Small intestine (tissue), 7 donors: ENCODE data around the gene SGO1. TPM values are rescaled to one million over a fixed set of nuclear protein-coding genes. Genes with fewer than 3 reads are reported as not detected.

ENCODE experiments used
- DNase-seq, 2 donors: peaks; one replicate each; pipeline versions ENCODE4 v3.0.0 to v3.0.0-alpha.2; 2013
- FAIRE-seq: peaks from 2 replicates; lab custom pipeline; 2012; peaks lifted over from hg19 to GRCh38; lab: Jason Lieb, UNC
- H3K27ac ChIP-seq, 3 donors: one replicate each; pipeline ENCODE4 v1.5.1; 2013; ENCODE audit warnings: low read length in 2 of 3, mild to moderate bottlenecking in 2 of 3, control low read depth in 1 of 3, inconsistent platforms in 1 of 3, low read depth in 1 of 3, moderate library complexity in 1 of 3
- H3K27me3 ChIP-seq, 3 donors: one replicate each; pipeline ENCODE4 v1.6.1; 2013; ENCODE audit warnings: low read length in 3 of 3, inconsistent platforms in 1 of 3; ENCODE audit not compliant: control insufficient read depth in 3 of 3, insufficient read depth in 3 of 3
- H3K36me3 ChIP-seq, 3 donors: one replicate each; pipeline ENCODE4 v1.6.1; 2013; ENCODE audit warnings: low read length in 3 of 3, inconsistent platforms in 1 of 3, low read depth in 1 of 3, mild to moderate bottlenecking in 1 of 3, moderate library complexity in 1 of 3; ENCODE audit not compliant: control insufficient read depth in 3 of 3, insufficient read depth in 2 of 3
- H3K4me1 ChIP-seq, 3 donors: one replicate each; pipeline ENCODE4 v1.6.1; 2013; ENCODE audit warnings: low read length in 2 of 3, inconsistent platforms in 1 of 3, low read depth in 1 of 3, mild to moderate bottlenecking in 1 of 3, moderate library complexity in 1 of 3; ENCODE audit not compliant: control insufficient read depth in 3 of 3, insufficient read depth in 2 of 3
- H3K4me3 ChIP-seq, 3 donors: one replicate each; pipeline ENCODE4 v1.5.1; 2013; ENCODE audit warnings: low read length in 3 of 3, control low read depth in 1 of 3, inconsistent platforms in 1 of 3, low read depth in 1 of 3, mild to moderate bottlenecking in 1 of 3, moderate library complexity in 1 of 3
- H3K9me3 ChIP-seq, 2 donors: one replicate each; pipeline ENCODE4 v1.6.1; 2013; ENCODE audit warnings: low read depth in 1 of 2, low read length in 1 of 2; ENCODE audit not compliant: control insufficient read depth in 2 of 2, insufficient read depth in 1 of 2
- WGBS, 3 donors: extraction: QIAGEN DNeasy Blood & Tissue Kit; methylation state at CpG; one replicate each; pipeline ENCODE4 v1.1.7; 2013; 5-methylcytosine and 5-hydroxymethylcytosine counted together
- polyA plus RNA-seq, 4 donors: library from polyadenylated mRNA; stranded (reverse) in 3 of 4; unstranded in 1 of 4; fragments of 200-250 nt in 3 of 4; fragments of 120-200 nt in 1 of 4; gene quantifications; one replicate each; pipeline versions ENCODE4 v1.2.1 to v1.2.3, GENCODE V29; 2013
- donor health status: healthy with polysubstance abuse.
- donor health status: control.
- donor health status: control.
- donor health status: Bipolar disorder and iron deficiency.
- donor health status: healthy.

Gene SGO1
- polyA plus RNA-seq, 4 donors, result 1.6 to 5.8 (median 3.6) TPM

DNA sequence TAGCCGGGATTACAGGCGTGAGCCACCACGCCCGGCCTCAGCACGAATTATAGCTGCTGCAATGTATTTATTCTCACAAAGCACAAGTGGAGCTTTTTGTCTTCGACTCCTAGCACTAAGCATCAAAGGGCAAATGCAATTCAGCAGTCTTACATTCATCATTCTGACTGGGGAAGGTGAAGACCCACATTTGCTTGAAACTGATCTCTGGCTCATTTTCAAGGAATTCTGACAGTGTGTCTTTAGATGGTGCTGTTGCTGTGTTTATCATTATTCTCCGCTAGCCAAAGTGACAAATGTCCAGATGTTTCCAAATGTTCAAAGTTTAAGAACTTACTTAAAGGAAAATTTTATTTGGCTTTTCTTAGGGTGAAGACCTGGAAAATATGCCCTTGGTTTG is 55.9 kb downstream of the SGO1 start:
- DNase-seq (no peak), FAIRE-seq (no peak)
- Histone ChIP-seq H3K36me3 (peaks cover 0 to 9% (median 3%) of the 10 kb centered on the region in 3 donors), H3K4me3 (no peak overlapping the region), H3K27me3 (no peaks in the 10 kb centered on the region), H3K9me3 (no peaks in the 10 kb centered on the region), H3K4me1 (no peaks in the 10 kb centered on the region), H3K27ac (no peak overlapping the region)
- 81 to 83% (median 82%) methylated on average over 7 of the region's 7 CpGs for WGBS, 3 donors

DNA sequence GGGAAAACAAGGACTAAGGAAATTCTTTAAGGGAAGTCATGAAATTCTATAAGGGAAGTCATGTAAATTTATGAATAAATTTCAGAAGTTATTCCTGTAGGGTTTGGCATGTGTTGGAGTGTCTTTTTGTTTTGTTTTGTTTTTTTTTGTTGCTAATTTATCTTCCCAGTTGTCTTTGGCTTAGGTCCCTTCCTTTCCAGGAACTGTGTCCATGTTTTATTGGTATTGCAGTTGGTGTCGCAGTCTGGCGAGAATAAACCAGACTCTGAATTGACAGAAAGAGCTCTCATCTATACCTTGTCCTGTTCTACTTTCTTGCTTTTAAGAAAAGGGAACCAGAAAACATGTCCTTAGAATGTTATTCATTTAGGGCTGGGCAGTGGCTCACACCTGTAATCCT is 57.6 kb downstream of the SGO1 start:
- whole genome bisulfite sequencing, 3 donors, result 79 to 96% (median 93%) methylated on average over 2 of the region's 2 CpGs
- no peak overlapping the region for H3K4me3 ChIP-seq
- H3K4me1 ChIP-seq, result no peaks in the 10 kb centered on the region
- no peak overlapping the region for H3K27ac ChIP-seq
- H3K9me3 ChIP-seq, result no peaks in the 10 kb centered on the region
- no peaks in the 10 kb centered on the region for H3K27me3 ChIP-seq
- DNase-seq, result no peak
- no peak for FAIRE-seq
- peaks cover 2 to 12% (median 3%) of the 10 kb centered on the region in 3 donors for H3K36me3 ChIP-seq

DNA sequence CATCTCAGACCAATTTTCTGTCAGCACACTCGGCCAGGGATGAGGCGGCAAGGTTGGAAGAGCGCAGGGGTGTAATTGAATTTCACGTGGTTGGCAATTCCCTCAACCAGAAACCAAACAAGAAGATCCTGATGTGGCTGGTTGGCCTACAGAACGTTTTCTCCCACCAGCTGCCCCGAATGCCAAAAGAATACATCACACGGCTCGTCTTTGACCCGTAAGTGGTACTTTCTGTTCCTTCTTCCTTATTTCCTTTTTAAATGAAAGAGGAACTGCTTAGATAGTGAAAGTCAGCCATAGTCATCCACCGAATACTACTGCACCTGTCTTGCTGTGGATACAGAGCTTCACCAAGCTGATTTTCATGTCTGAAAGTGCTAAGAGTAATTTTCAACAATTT is 60.1 kb downstream of the SGO1 start:
- H3K4me1 ChIP-seq, result no peaks in the 10 kb centered on the region
- DNase-seq (no peak), FAIRE-seq (no peak)
- peaks cover 4 to 14% (median 6%) of the 10 kb centered on the region in 3 donors for H3K36me3 ChIP-seq
- H3K4me3 ChIP-seq, result no peak overlapping the region
- H3K27ac ChIP-seq, result no peak overlapping the region
- 79 to 90% (median 89%) methylated on average over 10 of the region's 10 CpGs for WGBS, 3 donors
- no peaks in the 10 kb centered on the region for H3K9me3 ChIP-seq
- H3K27me3 ChIP-seq, result no peaks in the 10 kb centered on the region

DNA sequence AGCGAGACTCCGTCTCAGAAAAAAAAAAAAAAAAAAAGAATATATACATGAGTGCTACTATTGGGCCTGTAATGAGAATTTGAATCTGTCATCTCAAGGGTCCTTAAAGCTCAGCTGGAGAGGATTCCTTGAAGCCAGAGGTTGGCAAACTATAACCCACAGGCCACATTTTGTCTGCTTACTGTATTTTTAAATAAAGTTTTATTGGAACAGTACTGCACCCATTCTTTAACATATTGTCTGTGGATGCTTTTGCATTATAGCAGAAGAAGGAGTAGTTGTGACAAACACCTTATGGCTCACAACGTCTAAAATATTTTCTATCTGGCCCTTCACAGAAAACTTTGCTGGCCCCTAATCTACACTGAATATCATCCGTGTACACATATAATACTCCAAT is 60.7 kb downstream of the SGO1 start:
- no peak overlapping the region for H3K27ac ChIP-seq
- peaks cover 4 to 14% (median 10%) of the 10 kb centered on the region in 3 donors for H3K36me3 ChIP-seq
- no peak overlapping the region for H3K4me3 ChIP-seq
- WGBS, 3 donors, result 97 to 98% (median 97%) methylated on average over 2 to 4 of the region's 4 CpGs
- H3K9me3 ChIP-seq, result no peaks in the 10 kb centered on the region
- no peaks in the 10 kb centered on the region for H3K27me3 ChIP-seq
- no peaks in the 10 kb centered on the region for H3K4me1 ChIP-seq
- DNase-seq, result no peak
- FAIRE-seq, result no peak

DNA sequence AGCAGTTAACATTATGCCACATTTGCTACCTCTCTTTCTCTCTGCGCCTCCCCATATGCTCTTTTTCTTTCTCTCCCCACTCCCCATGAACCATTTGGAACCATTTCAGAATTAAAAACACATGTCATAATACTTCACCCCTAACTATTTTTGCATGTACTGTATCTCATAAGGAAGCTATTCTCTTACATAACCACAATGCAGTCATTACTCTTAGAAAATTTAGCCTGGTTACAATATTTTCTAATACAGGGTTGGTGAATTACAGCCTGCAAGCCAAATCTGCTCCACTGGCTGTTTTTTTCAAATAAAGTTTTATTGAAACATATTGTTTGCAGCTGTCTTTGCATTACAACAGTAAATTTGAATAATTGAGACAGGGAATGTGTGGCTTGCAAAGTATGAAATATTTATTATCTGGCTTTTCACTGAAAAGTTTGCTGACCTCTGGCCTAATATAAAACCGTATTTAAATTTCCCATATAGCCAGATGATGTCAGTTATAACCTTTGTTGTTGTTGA is 62.8 kb downstream of the SGO1 start:
- H3K27ac ChIP-seq, result no peak overlapping the region

DNA sequence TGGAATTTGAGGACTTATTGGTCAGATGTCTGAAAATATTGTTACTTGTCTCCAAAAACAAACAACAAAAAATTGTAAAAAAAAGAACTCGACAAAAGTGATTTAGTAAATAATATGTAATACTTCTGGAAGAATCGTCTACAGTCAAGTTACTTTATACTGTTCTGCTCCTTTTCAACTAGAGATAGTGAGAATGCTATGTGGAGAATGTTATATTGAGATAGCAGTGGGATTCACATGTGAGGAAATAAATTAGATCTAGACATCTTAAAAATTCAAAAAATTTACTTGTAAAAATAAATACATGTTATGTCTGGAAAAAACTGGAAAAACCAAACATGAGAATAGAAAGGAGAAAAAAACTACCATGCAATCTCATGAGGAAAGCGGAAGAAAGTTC is 64.9 kb downstream of the SGO1 start:
- H3K4me1 ChIP-seq, result no peaks in the 10 kb centered on the region
- peaks cover 4 to 22% (median 12%) of the 10 kb centered on the region in 3 donors for H3K36me3 ChIP-seq
- no peaks in the 10 kb centered on the region for H3K27me3 ChIP-seq
- no peak overlapping the region for H3K4me3 ChIP-seq
- H3K9me3 ChIP-seq, result no peaks in the 10 kb centered on the region
- WGBS, 3 donors, result 92 to 96% (median 94%) methylated on average over 3 of the region's 3 CpGs
- FAIRE-seq, result no peak
- DNase-seq, result no peak
- no peak overlapping the region for H3K27ac ChIP-seq

More for the DNA sequence above, 62.8 kb downstream of the SGO1 start:
- no peak for FAIRE-seq
- 93 to 94% (median 93%) methylated on average over 2 of the region's 2 CpGs for WGBS, 3 donors
- Histone ChIP-seq H3K27me3 (no peaks in the 10 kb centered on the region), H3K9me3 (no peaks in the 10 kb centered on the region), H3K4me1 (no peaks in the 10 kb centered on the region), H3K4me3 (no peak overlapping the region), H3K36me3 (peaks cover 4 to 17% (median 16%) of the 10 kb centered on the region in 3 donors)
- DNase-seq, result no peak

Other genes with a start within 250 kb of the SGO1 start
- 10 to 100 TPM; 27.6 to 55.7 (median 41.4) TPM for gene RAB5A, start 239.1 kb downstream of the SGO1 start, polyA plus RNA-seq
- under 1 TPM in 1 of 4 donors, not detected in 3; 0.37 TPM for gene PP2D1, start 173.9 kb downstream of the SGO1 start, polyA plus RNA-seq
- gene KAT2B, start 145.8 kb downstream of the SGO1 start, polyA plus RNA-seq, result 10 to 100 TPM in 3 of 4 donors, 1 to 10 TPM in 1; 7.1 to 28.0 (median 20.4) TPM